ENCODE measurements around the gene GOLT1A.

GRCh38 chr1:204259782-204260181 lies 46.0 kb upstream of the GOLT1A start:
- no peak for TF ChIP-seq RAD21 (IDR thresholded peaks at IDR 0.05)
- TF ChIP-seq, protein P1, sequence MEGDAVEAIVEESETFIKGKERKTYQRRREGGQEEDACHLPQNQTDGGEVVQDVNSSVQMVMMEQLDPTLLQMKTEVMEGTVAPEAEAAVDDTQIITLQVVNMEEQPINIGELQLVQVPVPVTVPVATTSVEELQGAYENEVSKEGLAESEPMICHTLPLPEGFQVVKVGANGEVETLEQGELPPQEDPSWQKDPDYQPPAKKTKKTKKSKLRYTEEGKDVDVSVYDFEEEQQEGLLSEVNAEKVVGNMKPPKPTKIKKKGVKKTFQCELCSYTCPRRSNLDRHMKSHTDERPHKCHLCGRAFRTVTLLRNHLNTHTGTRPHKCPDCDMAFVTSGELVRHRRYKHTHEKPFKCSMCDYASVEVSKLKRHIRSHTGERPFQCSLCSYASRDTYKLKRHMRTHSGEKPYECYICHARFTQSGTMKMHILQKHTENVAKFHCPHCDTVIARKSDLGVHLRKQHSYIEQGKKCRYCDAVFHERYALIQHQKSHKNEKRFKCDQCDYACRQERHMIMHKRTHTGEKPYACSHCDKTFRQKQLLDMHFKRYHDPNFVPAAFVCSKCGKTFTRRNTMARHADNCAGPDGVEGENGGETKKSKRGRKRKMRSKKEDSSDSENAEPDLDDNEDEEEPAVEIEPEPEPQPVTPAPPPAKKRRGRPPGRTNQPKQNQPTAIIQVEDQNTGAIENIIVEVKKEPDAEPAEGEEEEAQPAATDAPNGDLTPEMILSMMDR (IDR thresholded peaks at IDR 0.05; ENCODE audit: low read depth, low read length, missing input control): no peak
- TF ChIP-seq MAX (IDR thresholded peaks at IDR 0.05): no peak
- no peak for TF ChIP-seq TAF1 (conservative IDR thresholded peaks at IDR 0.05)
- TF ChIP-seq, protein P2, sequence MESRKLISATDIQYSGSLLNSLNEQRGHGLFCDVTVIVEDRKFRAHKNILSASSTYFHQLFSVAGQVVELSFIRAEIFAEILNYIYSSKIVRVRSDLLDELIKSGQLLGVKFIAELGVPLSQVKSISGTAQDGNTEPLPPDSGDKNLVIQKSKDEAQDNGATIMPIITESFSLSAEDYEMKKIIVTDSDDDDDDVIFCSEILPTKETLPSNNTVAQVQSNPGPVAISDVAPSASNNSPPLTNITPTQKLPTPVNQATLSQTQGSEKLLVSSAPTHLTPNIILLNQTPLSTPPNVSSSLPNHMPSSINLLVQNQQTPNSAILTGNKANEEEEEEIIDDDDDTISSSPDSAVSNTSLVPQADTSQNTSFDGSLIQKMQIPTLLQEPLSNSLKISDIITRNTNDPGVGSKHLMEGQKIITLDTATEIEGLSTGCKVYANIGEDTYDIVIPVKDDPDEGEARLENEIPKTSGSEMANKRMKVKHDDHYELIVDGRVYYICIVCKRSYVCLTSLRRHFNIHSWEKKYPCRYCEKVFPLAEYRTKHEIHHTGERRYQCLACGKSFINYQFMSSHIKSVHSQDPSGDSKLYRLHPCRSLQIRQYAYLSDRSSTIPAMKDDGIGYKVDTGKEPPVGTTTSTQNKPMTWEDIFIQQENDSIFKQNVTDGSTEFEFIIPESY (IDR thresholded peaks at IDR 0.05): no peak
- TF ChIP-seq REST (IDR thresholded peaks at IDR 0.05): no peak
- TF ChIP-seq EGR1 (IDR thresholded peaks at IDR 0.05; ENCODE audit: low read depth in 2 of 2): no peak
- no peak for TF ChIP-seq GABPA (IDR thresholded peaks at IDR 0.05 in 1 of 2, conservative IDR thresholded peaks at IDR 0.05 in 1 of 2)
- no peak for TF ChIP-seq ATF3 (IDR thresholded peaks at IDR 0.05)
- no peak for TF ChIP-seq JUND (IDR thresholded peaks at IDR 0.05)
